Panc1 (cell line): ENCODE data around the gene CTNND2. TPM values are rescaled to one million over a fixed set of nuclear protein-coding genes. Genes with fewer than 3 reads are reported as not detected.

Experiments used
- ATAC-seq: fragments of 200-7000 bp; cut with Tn5 transposase; 2 replicates; pipeline ENCODE4 v1.9.1; 2020; ENCODE audit warnings: mild to moderate bottlenecking, moderate library complexity
- BruUV-seq: library from RNA; stranded (reverse); fragments of 400-500 nt; replicated peaks from 2 replicates; lab custom pipeline; 2021; lab: Mats Ljungman, UMichigan
- CTCF ChIA-PET: fragments of 300-600 bp; sonication (Branson Sonifier 250); formaldehyde crosslinking; loops from one replicate; lab custom pipeline; 2022; ENCODE audit warnings: antibody characterized with exemption; lab: Charles Lee
- POLR2A ChIA-PET: fragments of 300-600 bp; sonication (Branson Sonifier 250); formaldehyde crosslinking; loops from one replicate; lab custom pipeline; 2022; ENCODE audit warnings: antibody characterized with exemption; lab: Charles Lee
- DNase-seq: peaks from one replicate; pipeline ENCODE4 v3.0.0-alpha.2; 2010; ENCODE audit warnings: low read depth, low spot score
- H3K27ac ChIP-seq: 2 replicates; pipeline ENCODE4 v1.5.1; 2011; ENCODE audit warnings: mild to moderate bottlenecking, low read length, inconsistent platforms
- H3K27me3 ChIP-seq: fragments of 200-500 bp; sonication (Bioruptor generic); 2 replicates; pipeline ENCODE4 v1.6.0; 2014; ENCODE audit warnings: low read length, inconsistent platforms; ENCODE audit not compliant: control insufficient read depth, insufficient read depth
- H3K36me3 ChIP-seq: fragments of 200-500 bp; sonication (Bioruptor generic); 2 replicates; pipeline ENCODE4 v1.5.1; 2014; ENCODE audit warnings: inconsistent platforms, mild to moderate bottlenecking, low read length, moderate library complexity; ENCODE audit not compliant: control insufficient read depth, insufficient read depth
- H3K4me1 ChIP-seq: 2 replicates; pipeline ENCODE4 v1.5.1; 2011; ENCODE audit warnings: inconsistent platforms, mild to moderate bottlenecking, low read length, moderate library complexity; ENCODE audit not compliant: control insufficient read depth, insufficient read depth
- H3K4me3 ChIP-seq, 2 experiments: 2 replicates each; pipeline ENCODE4 v1.5.1; 2011 to 2012; ENCODE audit warnings: low read depth in 2 of 2, low read length in 2 of 2, mild to moderate bottlenecking in 2 of 2, inconsistent platforms in 1 of 2, moderate library complexity in 1 of 2
- H3K9me3 ChIP-seq: fragments of 200-500 bp; sonication (Bioruptor generic); 2 replicates; pipeline ENCODE4 v1.5.1; 2014; ENCODE audit warnings: low read depth, mild to moderate bottlenecking, inconsistent platforms, low read length, moderate library complexity; ENCODE audit not compliant: control insufficient read depth, insufficient read depth
- CTCF ChIP-seq: fragments of 450-650 bp; IDR thresholded peaks from 2 replicates; pipeline ENCODE4 v1.5.1; 2017; ENCODE audit warnings: mild to moderate bottlenecking
- POLR2AphosphoS5 ChIP-seq: IDR thresholded peaks from 2 replicates; pipeline ENCODE4 v1.6.1; 2012; ENCODE audit warnings: mild to moderate bottlenecking, low read depth, low read length, moderate library complexity
- REST ChIP-seq, 2 experiments: IDR thresholded peaks; 2 replicates each; pipeline ENCODE4 v1.6.1; 2011 to 2012; ENCODE audit warnings: low read depth in 2 of 2, control low read depth in 1 of 2, low read length in 1 of 2, mild to moderate bottlenecking in 1 of 2, moderate library complexity in 1 of 2; ENCODE audit not compliant: insufficient read depth in 1 of 2
- SIN3A ChIP-seq: IDR thresholded peaks from 2 replicates; pipeline ENCODE4 v1.6.1; 2012; ENCODE audit warnings: low read depth, mild to moderate bottlenecking, low read length, moderate library complexity, borderline replicate concordance; ENCODE audit not compliant: insufficient read depth
- TCF7L2 ChIP-seq: IDR thresholded peaks from 2 replicates; pipeline ENCODE4 v1.6.1; 2011; ENCODE audit warnings: mild to moderate bottlenecking, low read depth, low read length, inconsistent platforms
- in situ Hi-C: cut with HindIII; loops from 2 replicates; pipeline ENCODE4 v1.10.0; 2016; ENCODE audit warnings: low sequenced_read_pairs, low pct_unique_long_range_greater_than_20kb
- intact Hi-C: fragments of 100-400 bp; cut with micrococcal nuclease; formaldehyde crosslinking; loops from one replicate; pipeline ENCODE4 v1.10.0; 2022; ENCODE audit not compliant: unreplicated experiment
- total RNA-seq: library from RNA; stranded (reverse); gene quantifications from one replicate; pipeline ENCODE4 v1.2.1, GENCODE V29; 2021; ENCODE audit not compliant: unreplicated experiment

CTNND2 gene
- total RNA-seq, 1 experiment from 2014 or later = 1.0 TPM

GRCh38 chr5:11143456-11144267 is 760.6 kb downstream of the CTNND2 start:
- Histone ChIP-seq H3K4me1 (no peaks in the 10 kb centered on the region), H3K27ac (no peak overlapping the region), H3K36me3 (no peaks in the 10 kb centered on the region), H3K4me3 (no peak overlapping the region), H3K9me3 (no peaks in the 10 kb centered on the region), H3K27me3 (0 out of 2 replicates have a peak, but pooled peaks cover 2% of the 10 kb centered on the region)
- in situ Hi-C loops = no loop called here
- ChIA-PET POLR2A (no interaction called here), CTCF (no interaction called here)
- intact Hi-C loops = no loop called here
- ATAC-seq = no peak
- no TSS peak for BruUV-seq
- DNase-seq = no peak
- TF ChIP-seq TCF7L2 (no peak), POLR2AphosphoS5 (no peak), CTCF (no peak), SIN3A (no peak), REST (IDR thresholded peaks at IDR 0.05; ENCODE audit: insufficient read depth in 1 of 2, low read depth in 2 of 2, low read length in 1 of 2) (no peak)

- H3K27ac ChIP-seq = no peak overlapping the region
- peaks cover 14% of the 10 kb centered on the region for H3K27me3 ChIP-seq
- no peaks in the 10 kb centered on the region for H3K36me3 ChIP-seq
- H3K4me1 ChIP-seq = no peaks in the 10 kb centered on the region
- no peak for ATAC-seq
- no TSS peak for BruUV-seq
- ChIA-PET POLR2A (no interaction called here), CTCF (no interaction called here)
- TF ChIP-seq POLR2AphosphoS5 (no peak), REST (IDR thresholded peaks at IDR 0.05; ENCODE audit: insufficient read depth in 1 of 2, low read depth in 2 of 2, low read length in 1 of 2) (no peak), SIN3A (no peak), TCF7L2 (no peak), CTCF (no peak)
- in situ Hi-C loops (no loop called here), intact Hi-C loops (no loop called here)
- H3K4me3 ChIP-seq = no peak overlapping the region
- DNase-seq = no peak
- no peaks in the 10 kb centered on the region for H3K9me3 ChIP-seq
Measured at GRCh38 chr5:11139217-11139865, 764.9 kb downstream of the CTNND2 start.
